ENCODE measurements around the gene MIX23.

GRCh38 chr3:122351612-122352011, 31.4 kb downstream of the MIX23 start:
- TF ChIP-seq POLR2A (IDR thresholded peaks at IDR 0.05): no peak
- TF ChIP-seq, protein P1, sequence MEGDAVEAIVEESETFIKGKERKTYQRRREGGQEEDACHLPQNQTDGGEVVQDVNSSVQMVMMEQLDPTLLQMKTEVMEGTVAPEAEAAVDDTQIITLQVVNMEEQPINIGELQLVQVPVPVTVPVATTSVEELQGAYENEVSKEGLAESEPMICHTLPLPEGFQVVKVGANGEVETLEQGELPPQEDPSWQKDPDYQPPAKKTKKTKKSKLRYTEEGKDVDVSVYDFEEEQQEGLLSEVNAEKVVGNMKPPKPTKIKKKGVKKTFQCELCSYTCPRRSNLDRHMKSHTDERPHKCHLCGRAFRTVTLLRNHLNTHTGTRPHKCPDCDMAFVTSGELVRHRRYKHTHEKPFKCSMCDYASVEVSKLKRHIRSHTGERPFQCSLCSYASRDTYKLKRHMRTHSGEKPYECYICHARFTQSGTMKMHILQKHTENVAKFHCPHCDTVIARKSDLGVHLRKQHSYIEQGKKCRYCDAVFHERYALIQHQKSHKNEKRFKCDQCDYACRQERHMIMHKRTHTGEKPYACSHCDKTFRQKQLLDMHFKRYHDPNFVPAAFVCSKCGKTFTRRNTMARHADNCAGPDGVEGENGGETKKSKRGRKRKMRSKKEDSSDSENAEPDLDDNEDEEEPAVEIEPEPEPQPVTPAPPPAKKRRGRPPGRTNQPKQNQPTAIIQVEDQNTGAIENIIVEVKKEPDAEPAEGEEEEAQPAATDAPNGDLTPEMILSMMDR (IDR thresholded peaks at IDR 0.05): no peak
